ENCODE results near the gene ZNF865. TPM values are rescaled to one million over a fixed set of nuclear protein-coding genes. Genes with fewer than 3 reads are reported as not detected.

The ZNF865 gene
- total and polyA plus RNA-seq, 7 donors, result 11.1 to 40.4 (median 19.9) TPM

DNA sequence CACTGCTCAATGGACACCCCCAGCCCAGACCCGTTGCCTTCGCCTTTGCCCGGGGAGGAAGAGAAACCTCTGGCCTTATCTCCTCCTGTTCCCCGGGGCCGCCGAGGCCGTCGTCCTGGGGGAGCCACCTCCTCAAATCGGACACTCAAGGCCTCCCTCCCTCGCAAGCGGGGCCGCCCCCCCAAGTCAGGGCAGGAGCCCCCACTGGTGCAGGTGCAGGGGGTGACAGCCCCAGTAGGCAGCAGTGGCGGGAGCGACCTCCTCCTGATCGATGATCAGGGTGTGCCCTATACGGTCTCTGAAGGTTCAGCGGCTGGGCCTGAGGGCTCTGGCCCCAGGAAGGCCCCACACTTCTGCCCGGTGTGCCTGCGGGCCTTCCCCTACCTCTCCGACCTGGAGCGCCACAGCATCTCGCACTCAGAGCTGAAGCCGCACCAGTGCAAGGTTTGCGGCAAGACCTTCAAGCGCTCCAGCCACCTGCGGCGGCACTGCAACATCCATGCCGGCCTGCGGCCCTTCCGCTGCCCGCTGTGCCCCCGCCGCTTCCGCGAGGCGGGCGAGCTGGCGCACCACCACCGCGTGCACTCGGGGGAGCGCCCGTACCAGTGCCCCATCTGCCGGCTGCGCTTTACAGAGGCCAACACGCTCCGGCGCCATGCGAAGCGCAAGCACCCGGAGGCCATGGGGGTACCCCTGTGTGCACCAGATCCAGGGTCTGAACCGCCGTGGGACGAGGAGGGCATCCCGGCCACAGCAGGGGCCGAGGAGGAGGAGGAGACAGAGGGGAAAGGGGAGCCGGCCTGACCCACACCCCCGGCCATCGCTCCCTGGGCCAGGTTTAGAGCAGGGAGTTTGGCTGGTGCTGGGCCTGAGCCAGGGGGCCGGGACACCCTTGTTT lies 3.1 kb upstream of the ZNF865 start:
- TF ChIP-seq, protein P1, sequence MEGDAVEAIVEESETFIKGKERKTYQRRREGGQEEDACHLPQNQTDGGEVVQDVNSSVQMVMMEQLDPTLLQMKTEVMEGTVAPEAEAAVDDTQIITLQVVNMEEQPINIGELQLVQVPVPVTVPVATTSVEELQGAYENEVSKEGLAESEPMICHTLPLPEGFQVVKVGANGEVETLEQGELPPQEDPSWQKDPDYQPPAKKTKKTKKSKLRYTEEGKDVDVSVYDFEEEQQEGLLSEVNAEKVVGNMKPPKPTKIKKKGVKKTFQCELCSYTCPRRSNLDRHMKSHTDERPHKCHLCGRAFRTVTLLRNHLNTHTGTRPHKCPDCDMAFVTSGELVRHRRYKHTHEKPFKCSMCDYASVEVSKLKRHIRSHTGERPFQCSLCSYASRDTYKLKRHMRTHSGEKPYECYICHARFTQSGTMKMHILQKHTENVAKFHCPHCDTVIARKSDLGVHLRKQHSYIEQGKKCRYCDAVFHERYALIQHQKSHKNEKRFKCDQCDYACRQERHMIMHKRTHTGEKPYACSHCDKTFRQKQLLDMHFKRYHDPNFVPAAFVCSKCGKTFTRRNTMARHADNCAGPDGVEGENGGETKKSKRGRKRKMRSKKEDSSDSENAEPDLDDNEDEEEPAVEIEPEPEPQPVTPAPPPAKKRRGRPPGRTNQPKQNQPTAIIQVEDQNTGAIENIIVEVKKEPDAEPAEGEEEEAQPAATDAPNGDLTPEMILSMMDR (IDR thresholded peaks at IDR 0.05), result no peak
- Histone ChIP-seq H3K9me3 (no peaks in the 10 kb centered on the region), H3K36me3 (ENCODE audit: insufficient read depth in 1 of 2, low read depth in 1 of 2) (peaks cover 0 to 13% of the 10 kb centered on the region in 2 donors), H3K27me3 (ENCODE audit: insufficient read depth in 3 of 3, low read length in 2 of 3) (no peaks in the 10 kb centered on the region), H3K4me1 (peaks cover 25% of the 10 kb centered on the region), H3K27ac (peak overlapping the region; percentile 98), H3K4me3 (no peak overlapping the region)
- intact Hi-C loops (cut with DNase I), result no loop called here
- WGBS, 3 donors, result 90 to 94% (median 93%) methylated on average over 56 to 60 of the region's 60 CpGs
- DNase-seq (peak in 1 of 2 donors; percentile 63), ATAC-seq (no peak)

GRCh38 chr19:55603115-55603514 lies 2.3 kb upstream of the ZNF865 start:
- H3K4me3 ChIP-seq, result no peak overlapping the region
- intact Hi-C loops (cut with DNase I), result no loop called here
- DNase-seq, result no peak
- no peak for ATAC-seq
- H3K9me3 ChIP-seq, result no peaks in the 10 kb centered on the region
- no peak overlapping the region for H3K27ac ChIP-seq
- peaks cover 32% of the 10 kb centered on the region for H3K4me1 ChIP-seq
- H3K36me3 ChIP-seq (ENCODE audit: insufficient read depth in 1 of 2, low read depth in 1 of 2), result peaks cover 0 to 7% of the 10 kb centered on the region in 2 donors
- WGBS, 3 donors, result 82 to 89% (median 84%) methylated on average over 21 of the region's 21 CpGs
- no peaks in the 10 kb centered on the region for H3K27me3 ChIP-seq (ENCODE audit: insufficient read depth in 3 of 3, low read length in 2 of 3)
- TF ChIP-seq, protein P1 (IDR thresholded peaks at IDR 0.05), result no peak

DNA sequence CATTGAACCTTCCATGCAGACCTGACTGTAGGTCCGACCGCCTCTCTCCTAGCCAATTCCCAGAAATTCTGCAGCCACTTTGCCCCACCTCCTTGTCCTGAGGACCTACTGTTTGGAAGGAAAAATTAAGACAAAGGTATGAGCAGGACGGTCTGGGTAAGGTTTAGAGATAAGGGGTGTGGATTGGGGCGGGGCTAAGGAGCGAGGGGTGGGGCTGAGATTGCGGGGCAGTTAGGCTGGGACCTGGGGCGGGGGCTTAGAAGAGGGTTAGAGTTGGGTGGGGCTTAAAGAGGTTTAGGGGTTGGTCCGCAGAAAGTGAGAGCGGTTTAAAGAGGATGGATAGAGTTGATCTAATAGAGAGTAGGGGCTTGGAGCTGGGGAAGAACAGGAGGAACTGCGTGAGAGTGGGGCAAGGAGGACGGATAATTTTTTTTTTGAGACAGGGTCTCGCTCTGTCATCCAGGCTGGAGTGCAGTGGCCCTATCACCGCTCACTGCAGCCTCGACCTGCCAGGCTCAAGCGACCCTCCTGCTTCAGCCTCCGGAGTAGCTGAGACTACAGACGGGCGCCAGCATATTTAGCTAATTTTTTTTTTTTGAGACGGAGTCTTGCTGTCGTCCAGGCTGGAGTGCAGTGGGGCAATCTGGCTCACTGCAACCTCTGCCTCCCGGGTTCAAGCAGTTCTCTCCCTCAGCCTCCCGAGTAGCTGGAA lies 1.7 kb upstream of the ZNF865 start:
- TF ChIP-seq, protein P1 (IDR thresholded peaks at IDR 0.05), result no peak
- ATAC-seq (no peak), DNase-seq (no peak)
- H3K4me1 ChIP-seq, result peaks cover 32% of the 10 kb centered on the region
- intact Hi-C loops (cut with DNase I), result no loop called here
- H3K9me3 ChIP-seq, result no peaks in the 10 kb centered on the region
- peaks cover 0 to 7% of the 10 kb centered on the region in 2 donors for H3K36me3 ChIP-seq (ENCODE audit: insufficient read depth in 1 of 2, low read depth in 1 of 2)
- H3K27me3 ChIP-seq (ENCODE audit: insufficient read depth in 3 of 3, low read length in 2 of 3), result no peaks in the 10 kb centered on the region
- peak overlapping the region; percentile 96 for H3K27ac ChIP-seq
- H3K4me3 ChIP-seq, result no peak overlapping the region
- WGBS, 3 donors, result 67 to 81% (median 71%) methylated on average over 22 of the region's 22 CpGs

DNA sequence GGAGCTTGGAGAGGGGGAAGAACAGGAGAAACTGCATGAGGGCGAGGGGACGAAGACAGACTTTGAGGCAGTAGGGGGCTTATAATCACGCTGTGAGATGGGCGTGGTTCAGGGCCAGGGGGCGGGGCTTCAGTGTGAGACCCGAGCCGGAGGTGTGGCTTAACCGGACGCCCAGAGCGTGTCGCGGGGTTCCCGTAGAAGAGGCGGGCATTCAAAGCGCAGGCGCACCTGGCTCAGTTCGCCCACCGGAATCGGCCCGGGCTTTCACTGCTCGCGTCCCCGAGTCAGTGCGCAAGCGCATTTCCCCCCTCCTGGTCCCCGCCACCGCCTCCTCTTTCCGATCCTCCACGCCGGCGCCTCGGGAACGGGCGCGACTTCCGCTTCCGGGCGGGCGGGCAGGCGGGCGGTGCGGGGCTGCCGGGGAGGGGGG lies 225 bp upstream of the ZNF865 start:
- WGBS, 3 donors, result 0 to 1% (median 1%) methylated on average over 27 to 41 of the region's 43 CpGs
- peak overlapping the region; percentile 81 for H3K4me3 ChIP-seq
- no peaks in the 10 kb centered on the region for H3K27me3 ChIP-seq (ENCODE audit: insufficient read depth in 3 of 3, low read length in 2 of 3)

More for the DNA sequence above, 225 bp upstream of the ZNF865 start:
- Histone ChIP-seq H3K27ac (peak overlapping the region; percentile 96), H3K9me3 (no peaks in the 10 kb centered on the region), H3K36me3 (ENCODE audit: insufficient read depth in 1 of 2, low read depth in 1 of 2) (peaks cover 3 to 22% of the 10 kb centered on the region in 2 donors), H3K4me1 (peaks cover 39% of the 10 kb centered on the region)
- peak; percentile 82 to 86 (median 85) for ATAC-seq
- peak; percentile 98 to 99 for DNase-seq
- TF ChIP-seq, protein P1 (IDR thresholded peaks at IDR 0.05), result no peak
- intact Hi-C loops (cut with DNase I), result loop anchor here in 1 of 2 donors (5.0 kb wide), 1 partner anchor 93 kb away; no protein-coding TSS in a partner anchor
